ENCODE measurements around the gene ACTG2.
A peak's percentile ranks its signal among the peaks of the same experiment; 100 is the strongest.
"Not testable (repeated sequence)": the region's sequence is repeated elsewhere in the genome, so short reads cannot be mapped to it uniquely, and the experiment has no call there.

Gene ACTG2

DNA sequence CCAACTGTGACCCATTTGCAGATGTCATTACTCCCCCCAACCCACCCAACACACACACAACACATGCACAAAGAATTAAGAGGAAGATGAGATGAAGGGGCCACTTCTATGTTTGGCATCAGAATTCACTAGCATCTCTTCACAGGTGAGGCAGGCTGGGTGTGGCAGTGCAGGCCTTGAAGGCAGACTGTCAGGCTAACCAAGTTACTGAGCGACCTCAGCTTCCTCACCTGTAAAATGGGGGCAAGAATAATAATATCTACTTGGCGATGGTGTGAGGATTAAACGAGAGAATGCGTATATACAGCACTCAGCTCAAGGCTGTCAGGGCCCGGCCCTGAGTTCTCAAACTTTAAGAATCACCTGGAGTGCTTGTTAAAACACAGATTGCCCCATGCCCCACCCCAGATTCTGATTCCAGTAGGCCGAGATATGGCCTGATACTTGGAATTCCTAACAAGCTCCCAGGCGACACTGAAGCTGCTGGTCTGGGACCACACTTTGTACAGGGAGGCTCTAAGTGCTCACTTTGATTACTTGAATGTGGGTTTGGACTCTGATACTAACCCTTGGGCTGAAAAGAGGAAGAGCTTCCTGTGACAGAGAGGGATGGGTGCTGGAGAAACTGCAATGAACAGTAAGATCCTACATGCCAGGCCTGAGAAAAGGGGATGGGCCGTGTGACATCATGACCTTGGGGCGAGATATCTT, 1.1 kb downstream of the ACTG2 start:
- no peak for DNase-seq (ENCODE audit: low read depth)

DNA sequence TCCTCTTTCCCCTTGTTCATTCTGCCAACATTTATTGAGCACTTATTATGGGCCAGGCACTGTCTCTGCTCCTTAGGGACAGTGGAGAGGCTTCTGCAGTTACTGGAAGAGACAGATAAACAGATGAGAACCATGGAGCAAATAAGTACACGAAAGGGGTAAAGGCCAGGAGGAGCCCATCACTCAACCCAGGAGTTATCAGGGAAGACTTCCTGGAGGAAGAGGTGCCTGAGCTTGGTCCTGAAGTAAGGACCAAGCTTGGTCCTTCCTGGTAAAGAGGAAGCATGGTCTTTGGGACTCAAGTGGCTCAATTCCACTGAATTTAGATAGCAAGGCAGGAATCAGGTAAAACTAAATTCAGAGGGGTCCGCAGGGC, 1.7 kb downstream of the ACTG2 start:
- DNase-seq (ENCODE audit: low read depth) = no peak

DNA sequence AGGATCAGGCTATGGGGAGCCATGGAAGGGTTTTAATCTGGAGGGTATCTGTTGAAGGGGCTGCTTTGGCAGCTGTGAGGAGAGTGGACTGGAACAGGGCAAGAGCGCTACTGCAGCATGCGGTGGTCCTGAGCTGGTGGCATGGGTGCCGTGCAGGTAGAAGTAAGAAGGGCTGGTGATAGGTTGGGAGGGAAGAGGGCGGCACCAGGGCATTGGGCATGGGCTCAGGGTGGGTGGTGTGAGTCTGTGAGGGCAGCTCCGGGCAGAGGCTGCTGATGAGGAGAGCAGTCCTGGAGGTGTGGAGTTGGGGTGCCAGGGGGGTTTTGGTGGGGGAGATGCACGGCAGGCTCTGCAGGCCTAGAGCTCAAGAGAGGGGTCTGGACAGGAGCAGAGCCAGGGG, 2.1 kb downstream of the ACTG2 start:
- no peak for DNase-seq (ENCODE audit: low read depth)

DNA sequence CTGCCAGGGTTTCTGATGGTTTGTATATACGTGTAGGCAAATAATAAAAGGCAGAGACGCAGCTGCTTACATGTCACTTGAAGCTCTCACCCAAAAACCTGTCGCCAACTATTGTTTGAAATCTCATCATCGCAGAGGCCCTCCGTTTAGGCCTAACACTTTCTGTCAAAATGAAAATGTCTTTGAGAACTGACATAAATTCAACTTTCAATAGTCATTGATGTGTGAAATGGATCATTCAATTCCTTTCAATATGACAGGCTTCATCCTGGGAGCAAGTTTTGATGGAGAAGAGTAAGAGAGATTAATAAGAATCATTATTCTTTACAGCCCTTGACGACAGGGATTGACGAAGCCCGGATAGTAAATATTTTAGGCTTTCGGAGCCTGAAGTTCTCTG, 2.7 kb downstream of the ACTG2 start:
- DNase-seq (ENCODE audit: low read depth) = no peak

DNA sequence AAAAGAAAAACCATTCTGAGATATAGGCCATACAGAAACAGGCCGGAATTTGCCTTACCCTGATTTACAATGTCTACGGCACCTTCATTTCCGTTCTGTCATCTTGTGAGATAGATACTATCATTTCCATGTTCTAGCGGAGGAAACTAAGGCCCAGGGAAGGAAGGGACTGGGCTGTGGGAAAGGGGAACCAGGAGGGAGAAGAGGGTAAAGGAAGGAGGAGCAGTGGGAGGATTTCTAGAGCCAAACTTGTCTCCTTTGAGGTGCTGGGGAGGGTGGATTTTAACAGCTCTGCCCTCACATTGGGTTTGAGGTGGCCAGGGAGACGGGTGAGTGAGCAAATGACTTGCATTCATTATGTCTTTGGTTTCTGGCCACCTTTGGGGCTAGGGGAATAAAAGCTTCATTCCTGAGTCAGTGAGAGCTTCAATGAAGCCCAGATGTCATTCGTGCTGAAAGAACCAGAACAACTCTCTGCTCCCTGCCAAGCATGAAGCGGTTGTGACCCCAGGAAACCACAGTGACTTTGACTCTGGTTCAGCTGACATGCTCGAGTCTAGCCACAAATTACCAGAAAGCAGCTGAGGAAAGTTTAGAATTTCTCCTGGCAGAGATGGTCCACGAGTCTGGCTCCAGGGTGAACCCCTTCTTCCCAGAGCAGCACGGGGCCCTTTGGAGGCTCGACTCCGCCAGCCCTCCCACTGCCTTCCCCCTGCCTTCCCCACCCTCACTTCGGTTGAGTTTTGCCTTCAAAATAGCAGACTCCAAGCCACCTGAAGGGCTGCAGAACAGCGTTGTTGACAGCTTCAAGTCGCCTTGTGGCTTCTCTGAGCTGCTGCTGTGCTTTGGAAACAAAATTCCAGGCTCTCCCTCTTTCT, 3.8 kb downstream of the ACTG2 start:
- no peak for DNase-seq (ENCODE audit: low read depth)

DNA sequence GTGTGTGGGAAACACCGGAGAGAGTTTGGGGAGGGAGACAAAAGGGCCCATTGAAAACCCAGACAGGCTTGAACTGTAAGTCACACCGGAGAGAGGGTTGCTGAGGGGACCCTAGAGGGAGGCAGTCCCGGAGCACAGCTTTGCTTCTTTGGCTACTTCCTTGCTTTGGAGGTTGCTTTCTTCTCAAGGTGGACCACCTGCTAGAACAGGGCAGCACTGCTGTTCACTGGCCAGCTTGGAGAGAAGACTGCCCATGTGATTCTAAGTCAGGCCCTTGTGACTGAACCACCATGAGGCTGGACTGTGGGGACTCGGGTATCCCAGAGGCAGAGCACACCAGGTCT, 4.4 kb downstream of the ACTG2 start:
- no peak for DNase-seq (ENCODE audit: low read depth)

DNA sequence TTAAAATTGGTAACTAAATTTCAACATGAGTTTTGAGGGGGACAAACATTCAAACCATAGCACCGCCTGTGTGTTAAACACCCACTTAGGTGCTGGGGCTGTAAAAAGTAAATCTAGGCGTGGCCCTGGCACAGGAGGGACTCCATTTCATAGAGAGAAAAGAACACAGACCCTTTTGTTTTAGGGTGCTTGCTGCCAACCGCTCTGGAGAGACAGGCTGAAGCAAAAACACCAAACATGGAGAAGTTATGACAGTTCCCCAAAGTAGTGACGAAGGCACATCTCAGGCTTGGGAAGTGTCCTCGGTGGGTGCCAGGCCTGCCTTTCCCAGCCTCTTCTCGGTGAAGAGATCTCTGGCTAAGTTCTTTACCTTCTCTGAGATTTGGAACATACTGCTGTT, 5.1 kb downstream of the ACTG2 start:
- DNase-seq (ENCODE audit: low read depth) = no peak

DNA sequence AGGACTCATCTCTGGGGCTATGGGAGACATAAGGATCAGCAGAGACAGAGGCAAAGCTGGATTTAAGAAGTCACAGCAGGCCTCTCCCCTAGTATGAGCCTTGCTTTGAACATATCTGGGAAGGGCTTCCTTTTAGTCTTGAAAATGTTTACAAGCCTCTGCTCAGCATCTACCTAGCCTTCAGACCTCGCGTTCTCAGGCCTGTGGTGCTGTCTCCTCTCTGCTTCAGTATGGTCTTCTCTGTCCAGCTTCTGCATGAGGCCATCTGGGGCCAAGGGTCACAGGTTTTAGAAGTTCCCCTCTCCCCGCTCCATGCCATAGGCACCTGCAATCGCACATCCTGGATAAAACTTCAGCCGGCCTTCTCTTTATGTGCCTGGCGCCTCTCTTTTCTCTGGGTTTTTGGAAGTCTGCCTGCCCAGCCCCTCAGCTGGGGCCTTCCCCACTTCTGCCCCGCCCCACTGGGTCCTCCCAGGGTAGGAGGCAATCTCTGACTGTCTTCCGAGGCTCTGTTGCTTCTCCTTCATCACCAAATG, 7.1 kb downstream of the ACTG2 start:
- no peak for DNase-seq (ENCODE audit: low read depth)

DNA sequence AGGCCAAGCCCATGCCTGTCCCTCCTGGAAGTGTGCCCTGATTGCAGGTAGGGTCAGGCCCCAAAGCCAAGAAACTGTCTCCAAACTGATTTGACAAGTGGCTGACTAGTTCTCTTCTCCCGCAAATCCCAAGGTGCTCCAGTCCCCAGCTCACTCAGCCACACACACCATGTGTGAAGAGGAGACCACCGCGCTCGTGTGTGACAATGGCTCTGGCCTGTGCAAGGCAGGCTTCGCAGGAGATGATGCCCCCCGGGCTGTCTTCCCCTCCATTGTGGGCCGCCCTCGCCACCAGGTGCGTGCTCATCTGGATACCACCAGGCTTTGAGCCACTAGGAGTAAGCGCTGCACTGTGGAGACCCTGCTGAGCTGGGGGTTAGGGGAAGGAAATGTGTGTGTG, 8.3 kb downstream of the ACTG2 start:
- DNase-seq (ENCODE audit: low read depth) = no peak

DNA sequence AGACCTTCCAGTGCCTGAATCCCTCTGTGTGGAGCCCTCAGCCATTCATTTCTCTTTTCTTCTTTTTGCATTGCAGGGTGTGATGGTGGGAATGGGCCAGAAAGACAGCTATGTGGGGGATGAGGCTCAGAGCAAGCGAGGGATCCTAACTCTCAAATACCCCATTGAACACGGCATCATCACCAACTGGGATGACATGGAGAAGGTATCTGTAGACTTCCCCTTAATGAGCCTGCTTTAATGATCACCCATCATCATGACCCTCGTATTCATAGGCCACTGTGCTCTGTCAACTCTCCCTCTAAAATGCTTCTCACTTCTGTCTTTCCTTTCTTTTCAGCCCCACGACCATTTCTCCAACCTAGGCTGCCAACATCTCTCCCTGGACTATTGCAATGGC, 9.5 kb downstream of the ACTG2 start:
- no peak for DNase-seq (ENCODE audit: low read depth)

DNA sequence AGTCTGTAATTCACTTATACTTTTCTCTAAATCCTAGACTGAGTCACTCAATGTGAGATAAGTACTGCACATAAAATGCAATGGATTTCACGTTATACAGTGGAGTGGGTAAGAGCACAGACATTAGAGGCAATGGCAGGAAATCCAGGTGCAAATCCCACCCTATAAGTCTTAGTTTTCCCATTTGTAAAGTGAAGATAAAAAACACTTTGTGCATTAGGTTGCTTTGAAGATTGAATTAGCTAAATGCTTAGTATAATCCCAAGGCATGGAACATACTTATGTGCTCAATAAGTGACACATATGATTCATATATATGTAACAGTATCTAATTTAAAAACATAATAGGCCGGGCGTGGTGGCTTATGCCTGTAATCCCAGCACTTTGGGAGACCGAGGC, 10.5 kb downstream of the ACTG2 start:
- no peak for DNase-seq (ENCODE audit: low read depth)

DNA sequence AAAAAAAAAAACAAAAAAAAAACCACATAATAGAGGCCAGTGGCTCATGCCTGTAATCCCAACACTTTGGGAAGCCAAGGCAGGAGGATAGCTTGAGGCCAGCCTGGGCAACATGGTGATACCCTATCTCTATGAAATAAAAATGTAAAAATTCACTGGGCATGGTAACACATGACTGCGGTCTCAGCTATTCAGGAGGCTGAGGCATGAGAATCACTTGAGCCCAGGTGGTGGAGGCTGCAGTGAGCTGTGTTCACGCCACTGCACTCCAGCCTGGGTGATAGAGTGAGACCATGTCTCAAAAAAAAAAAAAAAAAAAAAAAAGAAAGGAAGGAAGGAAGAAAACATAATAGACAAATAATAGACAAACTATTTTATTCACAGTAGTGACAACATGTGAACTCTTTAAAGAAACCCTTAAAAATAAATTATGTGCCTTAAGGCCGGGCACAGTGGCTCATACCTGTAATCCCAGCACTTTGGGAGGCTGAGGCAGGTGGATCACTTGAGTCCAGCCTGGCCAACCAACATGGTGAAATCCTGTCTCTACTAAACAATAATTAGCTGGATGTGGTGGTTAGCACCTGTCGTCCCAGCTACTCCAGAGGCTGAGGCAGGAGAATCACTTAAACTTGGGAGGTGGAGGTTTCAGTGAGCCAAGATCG, 11.3 kb downstream of the ACTG2 start:
- DNase-seq (ENCODE audit: low read depth) = not testable (repeated sequence)

DNA sequence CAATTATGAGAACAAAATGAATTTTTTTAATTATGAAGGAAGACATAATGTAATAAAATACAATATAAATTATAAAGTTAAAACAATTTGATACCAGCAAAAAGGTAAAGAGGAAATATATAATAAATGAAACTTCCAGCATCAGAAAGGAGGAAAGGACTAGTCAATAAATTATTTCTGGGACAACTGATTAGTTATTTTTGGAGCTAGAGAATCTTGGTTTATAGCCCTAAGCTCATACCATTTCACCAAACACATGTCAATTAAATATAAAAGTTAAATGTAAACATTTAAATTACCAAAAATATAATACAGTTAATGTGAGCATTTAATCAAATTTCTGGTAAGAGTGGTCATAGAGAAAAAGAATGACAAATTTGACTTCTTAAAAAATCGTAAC, 12.1 kb downstream of the ACTG2 start:
- no peak for DNase-seq (ENCODE audit: low read depth)

DNA sequence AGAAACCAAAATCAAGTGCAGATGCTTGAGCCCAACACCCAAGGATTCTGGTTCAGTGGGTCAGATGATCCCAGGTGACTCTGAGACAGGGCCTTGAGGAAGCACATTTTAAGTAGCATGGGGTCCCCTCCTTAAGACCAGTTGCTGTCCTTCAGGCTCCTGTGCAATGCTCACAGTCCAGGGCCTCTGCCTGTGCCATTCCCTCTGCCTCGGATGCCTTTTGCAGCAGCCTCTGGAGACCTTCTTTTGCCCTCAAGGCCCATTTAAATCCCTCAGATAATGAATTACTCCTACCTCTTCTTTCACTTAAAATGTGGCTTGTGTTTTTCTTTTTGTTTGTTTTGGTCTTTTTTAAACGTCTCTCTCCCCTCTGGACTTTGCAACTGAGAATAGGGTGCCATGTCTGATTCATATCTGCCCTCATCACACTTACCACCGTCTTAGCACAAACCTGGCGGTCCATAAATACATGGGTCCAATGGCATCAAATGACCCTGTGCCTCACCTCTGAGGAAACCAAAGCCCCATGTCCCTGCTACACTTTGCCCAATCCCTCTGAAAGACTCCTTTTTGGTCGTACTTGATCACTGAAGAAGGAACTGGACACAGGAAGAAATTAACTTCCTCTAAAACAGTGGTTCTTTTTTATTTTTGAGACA, 14.2 kb downstream of the ACTG2 start:
- no peak for DNase-seq (ENCODE audit: low read depth)

DNA sequence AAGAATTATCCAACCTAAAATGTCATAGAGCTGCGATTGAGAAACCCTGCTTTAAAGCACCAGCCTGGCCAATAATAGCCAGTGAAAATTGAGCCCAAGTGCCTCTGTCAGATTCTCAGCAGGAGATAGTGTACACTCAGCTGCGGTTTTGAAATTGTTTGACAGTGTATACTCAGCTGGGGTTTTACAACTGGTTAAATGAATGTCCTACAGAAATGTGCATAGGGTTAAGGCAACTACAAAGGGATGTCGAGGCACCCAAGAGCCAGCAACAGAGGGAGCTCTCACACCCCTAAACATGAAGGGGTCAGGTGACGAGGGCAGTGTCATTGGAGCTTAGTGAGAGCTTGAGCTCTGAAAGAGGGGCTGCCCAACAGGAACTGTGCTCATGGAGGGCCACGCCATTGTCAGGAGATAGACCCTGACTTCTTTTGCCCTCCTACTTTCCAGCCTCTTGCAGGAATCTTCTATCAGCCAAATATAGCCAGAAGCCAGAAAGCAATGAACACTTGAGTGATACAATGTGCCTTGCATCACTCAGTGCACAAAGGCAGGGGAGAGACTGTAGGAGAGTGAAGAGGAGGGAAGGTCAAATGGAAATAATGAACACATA, 15.1 kb downstream of the ACTG2 start:
- DNase-seq (ENCODE audit: low read depth) = peak; percentile 30

DNA sequence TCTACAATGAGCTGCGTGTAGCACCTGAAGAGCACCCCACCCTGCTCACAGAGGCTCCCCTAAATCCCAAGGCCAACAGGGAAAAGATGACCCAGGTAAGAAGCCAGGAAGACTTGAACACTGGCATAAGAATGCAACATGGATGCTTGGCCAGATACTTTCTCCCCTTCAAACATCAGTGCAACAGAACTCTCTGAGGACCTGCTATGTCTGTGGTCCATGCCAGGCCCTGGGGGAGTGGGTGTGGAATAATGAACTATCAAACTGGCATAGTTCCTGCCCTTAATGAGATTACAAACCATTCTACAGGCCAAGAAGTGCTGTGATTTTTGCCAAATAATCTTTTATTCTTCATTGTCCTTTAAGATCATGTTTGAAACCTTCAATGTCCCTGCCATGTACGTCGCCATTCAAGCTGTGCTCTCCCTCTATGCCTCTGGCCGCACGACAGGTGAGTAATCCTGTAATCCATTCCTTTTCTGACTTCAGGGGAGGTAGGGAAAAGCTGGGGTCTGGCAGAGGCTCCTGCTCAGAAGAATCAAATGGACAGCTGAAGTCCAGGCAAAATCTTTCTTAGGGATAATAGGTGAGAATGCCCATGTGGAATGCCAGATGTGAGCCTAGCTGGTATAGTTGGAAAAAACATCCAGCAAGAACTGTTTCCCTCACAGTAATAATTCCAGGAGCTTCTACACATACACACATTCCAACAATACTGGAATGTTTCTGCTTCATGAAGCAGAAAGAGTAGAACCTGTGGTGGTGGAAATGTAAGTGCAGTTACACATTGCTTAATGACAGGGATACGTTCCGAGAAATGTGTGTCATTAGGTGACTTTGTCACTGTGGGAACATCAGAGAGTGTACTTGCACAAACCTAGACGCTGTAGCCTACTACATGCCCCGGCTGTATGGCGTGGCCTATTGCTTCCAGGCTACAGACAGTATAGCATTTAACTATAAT, 16.2 kb downstream of the ACTG2 start:
- no peak for DNase-seq (ENCODE audit: low read depth)

DNA sequence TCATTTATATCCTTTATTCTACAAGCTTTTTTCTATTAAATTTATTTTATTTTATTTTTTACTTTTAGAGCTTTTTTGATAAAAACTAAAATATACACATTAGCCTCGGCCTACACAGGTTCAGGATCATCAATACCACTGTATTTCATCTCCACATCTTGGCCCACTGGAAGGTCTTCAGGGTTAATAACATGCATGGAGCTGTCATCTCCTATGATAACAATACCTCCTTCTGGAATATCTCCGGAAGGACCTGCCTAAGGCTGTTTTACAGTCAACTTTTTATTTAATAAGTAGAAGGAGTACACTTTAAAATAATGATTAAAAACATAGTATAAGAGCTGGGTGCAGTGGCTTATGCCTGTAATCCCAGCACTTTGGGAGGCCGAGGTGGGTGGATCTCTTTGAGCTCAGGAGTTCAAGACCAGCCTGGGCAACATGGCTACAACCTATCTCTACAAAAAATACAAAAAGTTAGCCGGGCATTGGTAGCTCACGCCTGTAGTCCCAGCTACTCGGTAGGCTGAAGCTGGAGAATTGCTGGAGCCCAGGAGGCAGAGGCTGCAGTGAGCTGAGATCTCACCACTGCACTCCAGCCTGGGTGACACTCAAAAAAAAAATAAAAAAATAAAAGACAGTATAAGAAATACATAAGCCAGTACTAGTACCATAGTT, 18.2 kb downstream of the ACTG2 start:
- no peak for DNase-seq (ENCODE audit: low read depth)

DNA sequence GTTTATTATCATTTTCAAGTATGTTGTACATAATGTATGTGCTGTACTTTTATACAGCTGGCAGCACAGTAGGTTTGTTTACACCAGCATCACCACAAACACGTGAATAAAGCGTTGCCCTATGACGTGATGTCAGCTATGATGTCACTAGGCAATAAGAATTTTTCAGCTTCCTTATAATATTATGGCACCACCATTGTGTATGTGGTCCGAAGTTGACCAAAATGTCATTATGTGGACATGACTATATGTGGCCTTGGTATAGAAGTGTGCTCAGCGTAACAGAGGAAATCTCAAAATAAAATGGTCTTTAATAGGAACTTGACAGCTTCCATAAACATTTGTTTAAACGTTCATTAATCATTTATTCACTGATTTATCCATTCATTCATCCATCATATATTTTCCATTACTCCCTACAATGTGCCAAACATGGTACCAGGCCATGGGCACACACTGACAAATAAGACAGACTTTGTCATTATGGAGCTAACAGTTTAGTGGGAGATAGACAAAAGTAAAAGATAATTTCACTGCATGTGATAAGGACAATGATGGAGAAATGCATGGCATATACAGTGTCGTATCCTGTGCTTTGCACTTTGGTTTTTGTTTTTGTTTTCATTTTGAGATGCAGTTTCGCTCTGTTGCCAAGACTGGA, 18.9 kb downstream of the ACTG2 start:
- DNase-seq (ENCODE audit: low read depth) = no peak

DNA sequence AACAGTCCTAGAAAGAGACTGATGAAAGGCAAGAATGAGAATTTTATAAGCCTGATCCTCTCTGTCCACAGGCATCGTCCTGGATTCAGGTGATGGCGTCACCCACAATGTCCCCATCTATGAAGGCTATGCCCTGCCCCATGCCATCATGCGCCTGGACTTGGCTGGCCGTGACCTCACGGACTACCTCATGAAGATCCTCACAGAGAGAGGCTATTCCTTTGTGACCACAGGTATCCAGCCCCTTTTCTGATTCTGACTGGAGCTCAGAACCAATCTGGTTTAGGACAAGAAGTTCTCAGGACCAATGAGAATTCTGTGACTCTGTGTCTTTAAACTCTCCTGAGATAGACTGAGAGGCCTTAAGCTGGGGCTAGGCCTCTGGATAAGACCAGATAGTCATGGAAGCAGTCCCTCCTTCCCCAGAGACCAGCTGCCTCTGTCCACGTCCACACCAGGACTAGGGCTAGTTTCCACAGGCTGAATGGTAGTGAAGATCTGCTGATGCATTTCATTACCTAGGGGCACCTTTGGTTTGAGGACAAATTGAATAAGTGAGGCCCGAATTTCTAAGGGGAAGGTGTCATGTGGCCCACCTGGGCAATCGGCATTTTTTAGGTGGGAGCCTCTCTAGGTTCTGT, 20.7 kb downstream of the ACTG2 start:
- no peak for DNase-seq (ENCODE audit: low read depth)
